Spinal cord (tissue), 10 donors: Measurements from ENCODE around the gene PPM1J. TPM values are rescaled to one million over a fixed set of nuclear protein-coding genes. Genes with fewer than 3 reads are reported as not detected.
A peak's percentile ranks its signal among the peaks of the same experiment; 100 is the strongest.

Experiments
- DNase-seq, 6 donors: peaks; one replicate each; pipeline versions ENCODE4 v3.0.0 to v3.0.0-alpha.2; 2013 to 2015; ENCODE audit warnings: low spot score in 6 of 6, low read depth in 4 of 6
- H3K27ac ChIP-seq: one replicate; pipeline ENCODE4 v1.5.1; 2013; ENCODE audit warnings: low read depth, low read length, control low read depth
- H3K27me3 ChIP-seq: one replicate; pipeline ENCODE4 v1.6.1; 2013; ENCODE audit warnings: low read length; ENCODE audit not compliant: control insufficient read depth, insufficient read depth
- H3K36me3 ChIP-seq: one replicate; pipeline ENCODE4 v1.6.1; 2013; ENCODE audit warnings: low read length; ENCODE audit not compliant: control insufficient read depth, insufficient read depth
- H3K4me1 ChIP-seq: one replicate; pipeline ENCODE4 v1.6.1; 2013; ENCODE audit warnings: low read length; ENCODE audit not compliant: control insufficient read depth, insufficient read depth
- H3K4me3 ChIP-seq: one replicate; pipeline ENCODE4 v1.5.1; 2013; ENCODE audit warnings: low read depth, low read length, control low read depth
- H3K9me3 ChIP-seq: one replicate; pipeline ENCODE4 v1.6.1; 2013; ENCODE audit warnings: low read length; ENCODE audit not compliant: control insufficient read depth, insufficient read depth
- WGBS: methylation state at CpG from one replicate; pipeline ENCODE4 v1.1.5; 2013; ENCODE audit warnings: missing lambda C conversion rate; ENCODE audit not compliant: insufficient coverage; 5-methylcytosine and 5-hydroxymethylcytosine counted together
- polyA plus RNA-seq, 2 donors: library from polyadenylated mRNA; unstranded; fragments of 120-200 nt; gene quantifications; one replicate each; pipeline ENCODE4 v1.2.1, GENCODE V29; 2013; ENCODE audit not compliant: insufficient read length in 2 of 2
- total RNA-seq, 2 donors: library from RNA; depleted of rRNA in 1 of 2; stranded (reverse); fragments of 120-200 nt in 1 of 2; fragments of >200 nt in 1 of 2; gene quantifications; one replicate each; pipeline versions ENCODE4 v1.2.3 to v1.2.4, GENCODE V29; 2013 to 2014
- donor health status: healthy.

Gene PPM1J
- total and polyA plus RNA-seq, 4 donors, result 2.2 to 7.4 (median 5.5) TPM

GRCh38 chr1:112678605-112679004 lies 36.5 kb downstream of the PPM1J start:
- Histone ChIP-seq H3K4me1 (peaks cover 10% of the 10 kb centered on the region), H3K4me3 (no peak overlapping the region), H3K36me3 (no peaks in the 10 kb centered on the region), H3K9me3 (no peaks in the 10 kb centered on the region), H3K27me3 (no peaks in the 10 kb centered on the region), H3K27ac (no peak overlapping the region)
- 80% methylated on average over 1 of the region's 3 CpGs for WGBS
- DNase-seq, result no peak

GRCh38 chr1:112677501-112677900 lies 37.6 kb downstream of the PPM1J start:
- Histone ChIP-seq H3K4me1 (peaks cover 10% of the 10 kb centered on the region), H3K9me3 (no peaks in the 10 kb centered on the region), H3K4me3 (no peak overlapping the region), H3K27me3 (no peaks in the 10 kb centered on the region), H3K27ac (no peak overlapping the region), H3K36me3 (no peaks in the 10 kb centered on the region)
- 80% methylated on average over 1 of the region's 4 CpGs for WGBS
- DNase-seq, result no peak

- H3K4me1 ChIP-seq, result peaks cover 10% of the 10 kb centered on the region
- H3K27me3 ChIP-seq, result no peaks in the 10 kb centered on the region
- no peaks in the 10 kb centered on the region for H3K36me3 ChIP-seq
- no peaks in the 10 kb centered on the region for H3K9me3 ChIP-seq
- no peak for DNase-seq
- H3K4me3 ChIP-seq, result no peak overlapping the region
- no peak overlapping the region for H3K27ac ChIP-seq
- 100% methylated on average over 2 of the region's 3 CpGs for WGBS
These were observed 38.6 kb downstream of the PPM1J start for GRCh38 chr1:112676543-112676942.

DNA sequence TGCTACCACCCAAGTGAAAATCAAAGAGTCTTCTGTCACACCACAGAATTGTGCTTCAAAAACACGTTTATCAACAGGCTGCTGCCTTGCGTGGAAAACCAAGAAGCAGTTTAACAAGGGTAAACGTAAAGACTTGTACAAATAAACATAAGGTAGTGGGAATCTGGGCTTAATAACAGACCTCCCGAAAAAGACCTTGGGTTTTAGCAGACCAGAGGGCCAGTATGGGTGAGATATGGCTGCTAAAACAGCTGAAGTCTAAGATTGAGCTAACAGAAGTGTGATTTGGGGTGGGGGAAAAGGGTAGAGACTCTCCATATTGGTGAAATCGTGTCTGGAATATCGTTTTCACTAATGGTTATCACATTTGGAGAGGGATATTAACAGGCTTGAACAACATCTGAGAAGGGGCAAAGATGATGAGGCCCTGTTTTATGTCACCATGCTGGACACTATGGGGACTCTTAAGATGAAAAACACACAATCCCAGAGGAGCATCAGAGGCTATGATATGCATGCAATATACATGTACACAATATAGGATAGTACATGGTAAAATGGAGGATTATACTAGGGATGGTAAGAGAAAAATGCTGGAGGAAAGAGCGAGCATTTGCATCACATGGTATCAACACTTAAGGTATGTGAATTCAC lies 39.3 kb downstream of the PPM1J start:
- H3K27ac ChIP-seq, result peak overlapping the region; percentile 86
- 41% methylated on average over 5 of the region's 7 CpGs for WGBS
- peaks cover 10% of the 10 kb centered on the region for H3K4me1 ChIP-seq
- peak overlapping the region; percentile 83 for H3K4me3 ChIP-seq
- H3K27me3 ChIP-seq, result no peaks in the 10 kb centered on the region
- no peak for DNase-seq
- no peaks in the 10 kb centered on the region for H3K9me3 ChIP-seq
- no peaks in the 10 kb centered on the region for H3K36me3 ChIP-seq

- H3K27ac ChIP-seq, result peak overlapping the region; percentile 95
- 0% methylated on average over 67 of the region's 68 CpGs for WGBS
- H3K9me3 ChIP-seq, result no peaks in the 10 kb centered on the region
- DNase-seq, result peak in 5 of 6 donors; percentile 28 to 78 (median 39)
- peak overlapping the region; percentile 83 for H3K4me3 ChIP-seq
- H3K4me1 ChIP-seq, result peaks cover 10% of the 10 kb centered on the region
- no peaks in the 10 kb centered on the region for H3K27me3 ChIP-seq
- H3K36me3 ChIP-seq, result peaks cover 3% of the 10 kb centered on the region
These were observed 40.0 kb downstream of the PPM1J start for GRCh38 chr1:112674986-112675727.

- Histone ChIP-seq H3K4me1 (peaks cover 10% of the 10 kb centered on the region), H3K36me3 (peaks cover 5% of the 10 kb centered on the region), H3K27ac (peak within 1 kb of the TSS; percentile 95), H3K27me3 (no peaks in the 10 kb centered on the region), H3K9me3 (no peaks in the 10 kb centered on the region), H3K4me3 (peak within 1 kb of the TSS; percentile 83)
- peak in 5 of 6 donors; percentile 42 to 83 (median 50) for DNase-seq
- under 1% methylated on average over 28 of the region's 30 CpGs for WGBS
These were observed 40.6 kb downstream of the PPM1J start, which contains the start of gene MOV10 for GRCh38 chr1:112674440-112674985. TSS of gene MOV10 (plus strand) at chr1:112674659. CDS start at chr1:112674913, 254 bp downstream.

- Histone ChIP-seq H3K9me3 (no peaks in the 10 kb centered on the region), H3K4me1 (peaks cover 10% of the 10 kb centered on the region), H3K27me3 (no peaks in the 10 kb centered on the region), H3K27ac (peak overlapping the region; percentile 95), H3K4me3 (peak overlapping the region; percentile 83), H3K36me3 (peaks cover 5% of the 10 kb centered on the region)
- peak in 4 of 6 donors; percentile 12 to 72 (median 18) for DNase-seq
- 4% methylated on average over 13 of the region's 18 CpGs for WGBS
These were observed 41.3 kb downstream of the PPM1J start for GRCh38 chr1:112673592-112674439.

DNA sequence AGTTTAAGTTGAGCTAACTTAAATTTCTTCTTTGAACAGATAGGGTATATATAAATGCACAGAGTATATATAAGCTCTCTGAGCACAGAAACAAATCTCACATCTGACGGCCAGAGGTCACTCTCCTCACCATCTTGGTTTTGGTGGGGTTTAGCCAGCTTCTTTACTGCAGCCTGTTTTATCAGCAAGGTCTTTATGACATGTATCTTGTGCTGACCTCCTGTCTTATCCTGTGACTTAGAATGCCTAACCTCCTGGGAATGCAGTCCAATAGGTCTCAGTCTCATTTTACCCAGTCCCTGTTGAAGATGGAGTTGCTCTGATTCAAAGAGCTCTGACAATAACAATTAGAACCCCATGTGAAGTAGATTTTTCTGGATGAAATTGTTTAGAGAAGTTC lies 42.3 kb downstream of the PPM1J start:
- Histone ChIP-seq H3K9me3 (no peaks in the 10 kb centered on the region), H3K27me3 (no peaks in the 10 kb centered on the region), H3K27ac (peak overlapping the region; percentile 95), H3K4me3 (no peak overlapping the region), H3K4me1 (peaks cover 10% of the 10 kb centered on the region), H3K36me3 (peaks cover 11% of the 10 kb centered on the region)
- WGBS, result no CpG with 5 or more reads among the region's 1 CpG
- DNase-seq, result no peak

- H3K36me3 ChIP-seq, result peaks cover 17% of the 10 kb centered on the region
- no peaks in the 10 kb centered on the region for H3K9me3 ChIP-seq
- no CpG with 5 or more reads among the region's 2 CpGs for whole genome bisulfite sequencing
- H3K4me1 ChIP-seq, result peaks cover 10% of the 10 kb centered on the region
- no peak overlapping the region for H3K27ac ChIP-seq
- no peak for DNase-seq
- H3K4me3 ChIP-seq, result no peak overlapping the region
- H3K27me3 ChIP-seq, result no peaks in the 10 kb centered on the region
These were observed 43.1 kb downstream of the PPM1J start for GRCh38 chr1:112672009-112672408.
